SU-DHL-6 (cell line): ENCODE data around the gene ARHGAP21.

Source experiments
- H2AFZ ChIP-seq: fragments of 200-600 bp; sonication (generic); 2 replicates; pipeline ENCODE4 v1.6.1; 2014; ENCODE audit warnings: low read depth, mild to moderate bottlenecking, moderate library complexity, mixed read lengths, antibody characterized with exemption, low read length; ENCODE audit not compliant: severe bottlenecking
- H3F3A ChIP-seq: fragments of 200-600 bp; shearing (Covaris generic); 2 replicates; pipeline ENCODE4 v1.6.0; 2016; ENCODE audit warnings: antibody characterized with exemption, mild to moderate bottlenecking; ENCODE audit not compliant: insufficient read depth
- H3K27ac ChIP-seq: fragments of 200-600 bp; sonication (generic); 2 replicates; pipeline ENCODE4 v1.5.1; 2016; ENCODE audit warnings: low read depth, mild to moderate bottlenecking, low read length, moderate library complexity, mixed read lengths
- H3K27me3 ChIP-seq: fragments of 200-600 bp; sonication (generic), shearing (Covaris generic); 2 replicates; pipeline ENCODE4 v1.6.0; 2014; ENCODE audit warnings: mild to moderate bottlenecking, low read length
- H3K36me3 ChIP-seq: fragments of 200-600 bp; sonication (generic); 2 replicates; pipeline ENCODE4 v1.6.1; 2014; ENCODE audit warnings: mild to moderate bottlenecking, low read length, mixed read lengths
- H3K4me2 ChIP-seq: fragments of 300-600, 200-600 bp; shearing (Covaris generic), sonication (generic); 2 replicates; pipeline ENCODE4 v1.6.0; 2014; ENCODE audit warnings: low read length, low read depth, mild to moderate bottlenecking; ENCODE audit not compliant: poor library complexity, severe bottlenecking
- H3K4me3 ChIP-seq: fragments of 200-600 bp; sonication (generic); 2 replicates; pipeline ENCODE4 v1.5.1; 2014; ENCODE audit warnings: antibody characterized with exemption, low read length, mild to moderate bottlenecking, mixed read lengths; ENCODE audit not compliant: insufficient read depth, poor library complexity, severe bottlenecking
- H3K79me2 ChIP-seq: fragments of 200-600 bp; sonication (generic); 2 replicates; pipeline ENCODE4 v1.6.1; 2014; ENCODE audit warnings: mild to moderate bottlenecking, low read length, moderate library complexity; ENCODE audit not compliant: insufficient read depth
- H3K9ac ChIP-seq: fragments of 200-600 bp; sonication (generic); 2 replicates; pipeline ENCODE4 v1.7.0; 2014; ENCODE audit warnings: mild to moderate bottlenecking, low read length
- H3K9me2 ChIP-seq: fragments of 200-600 bp; sonication (generic); replicated peaks from 2 replicates; pipeline ENCODE4 v1.6.1; 2014; ENCODE audit warnings: low read length; ENCODE audit not compliant: insufficient read depth
- H3K9me3 ChIP-seq: fragments of 200-600 bp; sonication (generic); 2 replicates; pipeline ENCODE4 v1.6.1; 2014; ENCODE audit warnings: low read length, mixed read lengths; ENCODE audit not compliant: insufficient read depth
- H4K20me1 ChIP-seq: fragments of 200-600 bp; sonication (generic); 2 replicates; pipeline ENCODE4 v1.6.1; 2014; ENCODE audit warnings: low read depth, mild to moderate bottlenecking, antibody characterized with exemption, low read length, moderate library complexity, mixed read lengths
- EZH2phosphoT487 ChIP-seq: fragments of 200-600 bp; sonication (generic), shearing (Covaris generic); conservative IDR thresholded peaks from 2 replicates; pipeline ENCODE4 v1.6.1; 2018; ENCODE audit warnings: mild to moderate bottlenecking, antibody characterized with exemption, low read length, moderate library complexity, mixed read lengths
- TF ChIP-seq, protein P1 (sequence below): fragments of 200-600 bp; sonication (generic); IDR thresholded peaks from one replicate; pipeline ENCODE4 v1.5.1; 2017; ENCODE audit warnings: antibody characterized with exemption, mild to moderate bottlenecking, low read length, moderate library complexity; ENCODE audit not compliant: insufficient read depth, poor library complexity, severe bottlenecking

Gene ARHGAP21

DNA sequence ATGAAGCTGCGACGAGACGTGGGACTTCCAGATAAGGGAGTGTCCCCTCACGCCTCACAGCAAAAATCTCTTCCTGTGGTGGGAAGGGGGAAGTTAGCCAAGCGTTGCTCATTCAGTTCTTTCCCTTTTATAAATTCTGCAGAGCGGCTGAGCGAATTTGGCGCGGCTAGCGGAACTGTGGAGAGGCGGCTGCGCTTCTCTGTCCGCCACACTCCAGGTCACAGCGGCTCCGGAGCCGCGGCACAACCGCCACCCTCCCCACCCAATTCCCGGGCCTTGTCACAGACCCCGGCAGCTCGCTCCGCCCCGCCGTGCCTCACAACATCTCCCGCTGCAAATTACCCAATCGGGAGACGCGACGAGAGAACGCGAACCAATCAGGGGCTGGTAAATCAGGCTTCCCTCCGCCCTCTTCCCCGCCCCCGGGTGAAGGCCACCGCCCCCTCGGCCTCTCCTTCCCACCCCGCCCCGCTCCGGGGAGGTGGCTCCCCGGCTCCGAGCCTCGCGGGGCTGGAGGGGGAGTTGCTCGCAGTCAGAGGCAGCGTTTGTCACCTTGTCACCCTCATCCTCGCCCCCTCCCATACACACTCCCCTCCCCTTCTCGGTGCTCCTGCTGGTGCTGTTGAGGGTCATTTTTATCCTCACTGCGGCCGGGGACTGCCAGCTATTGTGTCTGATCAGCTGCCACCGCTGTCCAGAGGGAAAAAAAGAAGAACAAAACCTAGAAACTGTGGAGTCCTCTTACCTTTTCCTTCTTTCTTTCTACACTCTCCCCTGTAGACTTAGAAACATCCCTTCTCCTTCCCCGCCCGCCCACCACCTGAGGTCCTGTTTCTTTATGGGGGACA is 918 bp upstream of the ARHGAP21 start:
- Histone ChIP-seq H4K20me1 (no peaks in the 10 kb centered on the region), H3K79me2 (no peaks in the 10 kb centered on the region), H3K9ac (peak overlapping the region; percentile 28; the same call in 1 of the 2 replicates), H3K36me3 (no peaks in the 10 kb centered on the region), H3K27ac (no peak overlapping the region), H2AFZ (peak overlapping the region; percentile 79), H3K27me3 (no peaks in the 10 kb centered on the region), H3K9me3 (no peaks in the 10 kb centered on the region), H3K9me2 (no peaks in the 10 kb centered on the region), H3K4me2 (peak overlapping the region; percentile 66), H3K4me3 (peak overlapping the region; percentile 29), H3F3A (no peaks in the 10 kb centered on the region)
- no peak for TF ChIP-seq EZH2phosphoT487
- TF ChIP-seq, protein P1, sequence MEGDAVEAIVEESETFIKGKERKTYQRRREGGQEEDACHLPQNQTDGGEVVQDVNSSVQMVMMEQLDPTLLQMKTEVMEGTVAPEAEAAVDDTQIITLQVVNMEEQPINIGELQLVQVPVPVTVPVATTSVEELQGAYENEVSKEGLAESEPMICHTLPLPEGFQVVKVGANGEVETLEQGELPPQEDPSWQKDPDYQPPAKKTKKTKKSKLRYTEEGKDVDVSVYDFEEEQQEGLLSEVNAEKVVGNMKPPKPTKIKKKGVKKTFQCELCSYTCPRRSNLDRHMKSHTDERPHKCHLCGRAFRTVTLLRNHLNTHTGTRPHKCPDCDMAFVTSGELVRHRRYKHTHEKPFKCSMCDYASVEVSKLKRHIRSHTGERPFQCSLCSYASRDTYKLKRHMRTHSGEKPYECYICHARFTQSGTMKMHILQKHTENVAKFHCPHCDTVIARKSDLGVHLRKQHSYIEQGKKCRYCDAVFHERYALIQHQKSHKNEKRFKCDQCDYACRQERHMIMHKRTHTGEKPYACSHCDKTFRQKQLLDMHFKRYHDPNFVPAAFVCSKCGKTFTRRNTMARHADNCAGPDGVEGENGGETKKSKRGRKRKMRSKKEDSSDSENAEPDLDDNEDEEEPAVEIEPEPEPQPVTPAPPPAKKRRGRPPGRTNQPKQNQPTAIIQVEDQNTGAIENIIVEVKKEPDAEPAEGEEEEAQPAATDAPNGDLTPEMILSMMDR: no peak

DNA sequence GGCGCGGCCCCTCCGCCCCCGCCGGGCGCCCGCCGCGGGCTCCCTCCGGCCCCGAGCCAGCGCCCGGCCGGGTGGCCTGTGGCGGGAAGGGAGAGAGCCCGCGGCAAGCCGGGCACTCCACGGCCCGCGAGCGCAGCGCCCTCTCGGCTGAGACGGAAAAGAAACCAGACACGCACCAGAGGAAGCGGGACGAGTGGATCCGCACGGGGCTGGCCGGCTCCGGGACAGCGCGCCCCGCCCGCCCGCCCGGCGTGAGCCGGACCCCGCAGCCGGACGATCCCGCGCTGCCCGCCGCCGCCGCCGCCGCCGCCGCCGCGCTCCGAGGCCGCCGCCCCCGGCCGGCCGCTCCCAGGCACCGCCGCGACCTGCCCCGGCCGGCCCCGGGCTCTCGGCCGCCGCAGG is 300 bp downstream of the ARHGAP21 start:
- Histone ChIP-seq H3K9ac (no peak overlapping the region), H3F3A (no peaks in the 10 kb centered on the region), H3K9me3 (no peaks in the 10 kb centered on the region), H2AFZ (no peak overlapping the region), H3K4me2 (no peak overlapping the region), H3K27ac (no peak overlapping the region), H3K9me2 (no peaks in the 10 kb centered on the region), H3K27me3 (no peaks in the 10 kb centered on the region), H3K79me2 (no peaks in the 10 kb centered on the region), H3K36me3 (no peaks in the 10 kb centered on the region), H4K20me1 (no peaks in the 10 kb centered on the region), H3K4me3 (no peak overlapping the region)
- TF ChIP-seq, protein P1: no peak
- no peak for TF ChIP-seq EZH2phosphoT487

DNA sequence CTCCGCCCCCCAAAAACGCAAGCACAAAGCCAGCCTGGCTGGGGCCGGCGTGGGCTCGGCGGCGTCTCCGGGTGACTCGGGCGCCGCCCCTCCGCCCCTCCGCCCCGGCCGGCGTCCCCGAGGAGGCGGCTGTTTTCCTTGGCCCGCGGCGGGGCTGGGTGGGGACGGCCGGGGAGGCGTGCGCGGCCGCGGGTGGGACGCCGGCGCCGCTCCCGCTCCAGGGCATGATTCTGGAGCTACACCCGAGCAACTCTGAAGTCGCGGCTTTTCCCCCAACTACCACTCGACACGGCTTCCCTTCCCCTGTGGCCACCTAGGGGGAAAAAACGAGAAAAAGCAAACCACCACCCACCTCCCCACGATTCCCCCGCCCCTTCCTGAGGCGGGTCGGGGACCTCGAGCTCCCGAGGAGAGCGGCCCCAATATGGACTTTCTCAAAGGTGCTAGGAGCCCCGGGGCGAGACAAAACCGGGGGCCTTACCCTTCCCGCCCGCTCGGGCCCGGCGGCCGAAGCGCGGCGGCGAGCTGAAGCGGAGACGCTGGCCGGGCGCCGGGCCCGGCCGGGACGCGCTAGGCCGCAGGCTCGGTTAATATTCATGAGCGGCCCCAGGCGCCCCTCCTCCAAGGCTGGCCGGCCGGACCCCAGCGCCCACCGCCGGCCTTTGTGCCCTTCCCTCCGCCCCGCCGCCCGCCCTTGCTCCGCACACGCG is 856 bp downstream of the ARHGAP21 start:
- Histone ChIP-seq H3K9me2 (no peaks in the 10 kb centered on the region), H3K79me2 (no peaks in the 10 kb centered on the region), H3K36me3 (no peaks in the 10 kb centered on the region), H3F3A (no peaks in the 10 kb centered on the region), H3K27me3 (no peaks in the 10 kb centered on the region), H3K9ac (no peak overlapping the region; the same call in 1 of the 2 replicates), H3K9me3 (no peaks in the 10 kb centered on the region), H2AFZ (no peak overlapping the region), H3K4me2 (peak overlapping the region; percentile 39), H3K27ac (no peak overlapping the region), H3K4me3 (no peak overlapping the region), H4K20me1 (no peaks in the 10 kb centered on the region)
- TF ChIP-seq, protein P1: no peak
- TF ChIP-seq EZH2phosphoT487: no peak
